Fibroblast of lung (primary cell): ENCODE results near the gene PEF1. TPM values are rescaled to one million over a fixed set of nuclear protein-coding genes. Genes with fewer than 3 reads are reported as not detected.

ENCODE experiments used
- DNase-seq, 2 donors: peaks; one replicate each; pipeline versions ENCODE4 v3.0.0 to v3.0.0-alpha.2; 2010; ENCODE audit warnings: low read depth in 2 of 2
- H2AFZ ChIP-seq: 2 replicates; pipeline ENCODE4 v1.5.1; 2012; ENCODE audit warnings: low read length, control low read depth, inconsistent platforms
- H3K27ac ChIP-seq: 2 replicates; pipeline ENCODE4 v1.5.1; 2011; ENCODE audit warnings: low read length, control low read depth; ENCODE audit not compliant: insufficient read depth
- H3K27me3 ChIP-seq: 2 replicates; pipeline ENCODE4 v1.5.1; 2011; ENCODE audit warnings: mild to moderate bottlenecking, low read length; ENCODE audit not compliant: control insufficient read depth, insufficient read depth
- H3K36me3 ChIP-seq: 2 replicates; pipeline ENCODE4 v1.5.1; 2011; ENCODE audit warnings: low read length; ENCODE audit not compliant: control insufficient read depth, insufficient read depth
- H3K4me1 ChIP-seq: 2 replicates; pipeline ENCODE4 v1.5.1; 2011; ENCODE audit warnings: low read length; ENCODE audit not compliant: control insufficient read depth, insufficient read depth; ENCODE audit errors: extremely low read depth
- H3K4me2 ChIP-seq: 2 replicates; pipeline ENCODE4 v1.5.1; 2011; ENCODE audit warnings: low read length, control low read depth; ENCODE audit not compliant: insufficient read depth; ENCODE audit errors: extremely low read depth
- H3K4me3 ChIP-seq, 4 experiments: fragments of 200-600 bp in 1 of 4; sonication (generic) in 1 of 4; replicated peaks in 1 of 4; 2 replicates each; pipeline ENCODE4 v1.5.1; 2011 to 2016; ENCODE audit warnings: low read length in 4 of 4, low read depth in 3 of 4, mild to moderate bottlenecking in 3 of 4, control low read depth in 2 of 4, inconsistent platforms in 1 of 4, mixed read lengths in 1 of 4; ENCODE audit not compliant: insufficient read depth in 1 of 4; ENCODE audit errors: control extremely low read depth in 1 of 4
- H3K79me2 ChIP-seq: 2 replicates; pipeline ENCODE4 v1.5.1; 2012; ENCODE audit warnings: mild to moderate bottlenecking, low read length, inconsistent platforms; ENCODE audit not compliant: control insufficient read depth, insufficient read depth
- H3K9ac ChIP-seq: 2 replicates; pipeline ENCODE4 v1.5.1; 2011; ENCODE audit warnings: mild to moderate bottlenecking, low read length, control low read depth; ENCODE audit not compliant: insufficient read depth
- H3K9me3 ChIP-seq: 2 replicates; pipeline ENCODE4 v1.5.1; 2012; ENCODE audit warnings: low read depth, low read length; ENCODE audit not compliant: control insufficient read depth, insufficient read depth
- H4K20me1 ChIP-seq: 2 replicates; pipeline ENCODE4 v1.5.1; 2011; ENCODE audit warnings: low read length; ENCODE audit not compliant: control insufficient read depth, insufficient read depth; ENCODE audit errors: extremely low read depth
- EZH2 ChIP-seq: IDR thresholded peaks from 2 replicates; pipeline ENCODE4 v1.5.1; 2012; ENCODE audit warnings: low read length, control low read depth, mild to moderate bottlenecking; ENCODE audit errors: missing control alignments
- polyA plus RNA-seq, 2 donors: library from polyadenylated mRNA; depleted of rRNA in 1 of 2; stranded (reverse) in 1 of 2; unstranded in 1 of 2; fragments of >200 nt; gene quantifications; 2 replicates each; pipeline ENCODE4 v1.2.1, GENCODE V29; 2011 to 2012; ENCODE audit warnings: missing spikeins in 1 of 2
- total RNA-seq: library from RNA; depleted of rRNA; stranded (reverse); fragments of >200 nt; gene quantifications from 2 replicates; pipeline ENCODE4 v1.2.1, GENCODE V29; 2014
- TF ChIP-seq, protein P1 (sequence below), 2 donors: IDR thresholded peaks in 1 of 2; conservative IDR thresholded peaks in 1 of 2; 1 replicate in 1 of 2; 2 replicates in 1 of 2; pipeline ENCODE4 v1.5.1; 2011 to 2012; ENCODE audit warnings: low read length in 2 of 2, control low read depth in 1 of 2, inconsistent platforms in 1 of 2, low read depth in 1 of 2, mild to moderate bottlenecking in 1 of 2

PEF1 gene
- total and polyA plus RNA-seq, 2 donors (not counting 1 experiment from before 2014, with no cell fraction given), result 72.9 to 78.1 TPM

DNA sequence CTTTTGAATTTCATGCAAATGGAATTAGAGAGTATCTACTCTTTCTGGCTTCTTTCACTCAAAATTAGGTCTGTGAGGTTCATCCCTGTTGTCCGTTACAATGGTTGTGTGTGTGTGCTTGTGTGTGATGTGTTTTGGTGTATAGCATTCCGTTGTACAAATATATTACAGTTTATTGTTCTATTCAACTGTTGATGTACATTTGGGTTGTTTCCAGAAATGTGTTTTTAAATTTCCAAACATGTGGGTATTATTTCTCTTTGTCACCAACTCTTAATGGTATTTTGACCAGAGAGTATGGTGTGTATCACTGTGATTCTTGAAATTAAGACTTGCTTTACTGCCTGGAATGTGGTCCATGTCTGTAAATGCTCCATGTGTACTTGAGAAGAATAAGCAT is 44.0 kb downstream of the PEF1 start:
- no peaks in the 10 kb centered on the region for H3K27me3 ChIP-seq
- no peak overlapping the region for H2AFZ ChIP-seq
- H3K4me3 ChIP-seq, result no peak overlapping the region
- DNase-seq, result no peak
- no peaks in the 10 kb centered on the region for H4K20me1 ChIP-seq
- TF ChIP-seq, protein P1, sequence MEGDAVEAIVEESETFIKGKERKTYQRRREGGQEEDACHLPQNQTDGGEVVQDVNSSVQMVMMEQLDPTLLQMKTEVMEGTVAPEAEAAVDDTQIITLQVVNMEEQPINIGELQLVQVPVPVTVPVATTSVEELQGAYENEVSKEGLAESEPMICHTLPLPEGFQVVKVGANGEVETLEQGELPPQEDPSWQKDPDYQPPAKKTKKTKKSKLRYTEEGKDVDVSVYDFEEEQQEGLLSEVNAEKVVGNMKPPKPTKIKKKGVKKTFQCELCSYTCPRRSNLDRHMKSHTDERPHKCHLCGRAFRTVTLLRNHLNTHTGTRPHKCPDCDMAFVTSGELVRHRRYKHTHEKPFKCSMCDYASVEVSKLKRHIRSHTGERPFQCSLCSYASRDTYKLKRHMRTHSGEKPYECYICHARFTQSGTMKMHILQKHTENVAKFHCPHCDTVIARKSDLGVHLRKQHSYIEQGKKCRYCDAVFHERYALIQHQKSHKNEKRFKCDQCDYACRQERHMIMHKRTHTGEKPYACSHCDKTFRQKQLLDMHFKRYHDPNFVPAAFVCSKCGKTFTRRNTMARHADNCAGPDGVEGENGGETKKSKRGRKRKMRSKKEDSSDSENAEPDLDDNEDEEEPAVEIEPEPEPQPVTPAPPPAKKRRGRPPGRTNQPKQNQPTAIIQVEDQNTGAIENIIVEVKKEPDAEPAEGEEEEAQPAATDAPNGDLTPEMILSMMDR (conservative IDR thresholded peaks at IDR 0.05 in 1 of 2, IDR thresholded peaks at IDR 0.05 in 1 of 2; ENCODE audit: low read depth in 1 of 2, low read length in 2 of 2), result no peak
- TF ChIP-seq EZH2, result no peak
- H3K27ac ChIP-seq, result no peak overlapping the region
- no peaks in the 10 kb centered on the region for H3K4me1 ChIP-seq
- H3K36me3 ChIP-seq, result no peaks in the 10 kb centered on the region
- H3K79me2 ChIP-seq, result no peaks in the 10 kb centered on the region
- no peak overlapping the region for H3K9ac ChIP-seq
- H3K4me2 ChIP-seq, result no peak overlapping the region
- no peaks in the 10 kb centered on the region for H3K9me3 ChIP-seq

DNA sequence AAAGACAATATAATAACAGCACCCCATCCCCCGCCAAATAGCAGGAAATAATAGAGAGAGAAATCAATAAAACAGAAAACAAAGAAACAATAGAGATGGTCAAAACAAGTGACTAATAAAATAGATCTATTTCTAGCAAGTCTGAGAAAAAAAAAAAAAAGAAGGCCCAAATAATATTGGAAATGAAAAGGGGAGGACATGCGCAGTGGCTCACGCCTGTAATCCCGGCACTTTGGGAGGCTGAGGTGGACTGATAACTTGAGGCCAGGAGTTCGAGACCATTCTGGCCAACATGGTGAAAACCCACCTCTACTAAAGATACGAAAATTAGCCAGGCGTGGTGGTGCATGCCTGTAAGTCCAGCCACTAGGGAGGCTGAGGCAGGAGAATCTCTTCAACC is 45.7 kb downstream of the PEF1 start:
- Histone ChIP-seq H3K9me3 (no peaks in the 10 kb centered on the region), H3K27me3 (no peaks in the 10 kb centered on the region), H2AFZ (no peak overlapping the region), H3K4me3 (no peak overlapping the region), H4K20me1 (no peaks in the 10 kb centered on the region), H3K27ac (no peak overlapping the region), H3K4me1 (no peaks in the 10 kb centered on the region), H3K9ac (no peak overlapping the region), H3K36me3 (no peaks in the 10 kb centered on the region), H3K4me2 (no peak overlapping the region), H3K79me2 (no peaks in the 10 kb centered on the region)
- TF ChIP-seq, protein P1 (conservative IDR thresholded peaks at IDR 0.05 in 1 of 2, IDR thresholded peaks at IDR 0.05 in 1 of 2; ENCODE audit: low read depth in 1 of 2, low read length in 2 of 2), result no peak
- no peak for TF ChIP-seq EZH2
- no peak for DNase-seq

DNA sequence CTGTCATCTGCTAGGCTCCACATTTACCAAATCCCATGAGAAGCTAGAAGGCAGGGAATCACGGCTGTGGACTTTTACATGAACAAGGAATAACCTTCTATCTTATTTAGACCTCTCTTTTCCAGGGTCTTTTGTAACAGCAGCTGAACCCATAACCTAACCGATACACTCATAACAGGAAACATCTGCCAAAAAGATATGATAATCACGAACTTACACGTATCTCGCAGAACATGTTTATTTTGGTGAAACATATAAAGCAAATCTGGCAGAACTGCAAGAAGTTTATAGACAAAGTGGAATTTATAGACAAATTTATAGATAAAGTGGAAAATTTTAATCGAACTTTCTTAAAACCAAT is 48.0 kb downstream of the PEF1 start:
- Histone ChIP-seq H4K20me1 (no peaks in the 10 kb centered on the region), H3K27ac (no peak overlapping the region), H3K4me2 (no peak overlapping the region), H3K4me1 (no peaks in the 10 kb centered on the region), H3K4me3 (no peak overlapping the region), H2AFZ (no peak overlapping the region), H3K9me3 (no peaks in the 10 kb centered on the region), H3K79me2 (no peaks in the 10 kb centered on the region), H3K9ac (no peak overlapping the region), H3K27me3 (no peaks in the 10 kb centered on the region), H3K36me3 (no peaks in the 10 kb centered on the region)
- TF ChIP-seq, protein P1 (conservative IDR thresholded peaks at IDR 0.05 in 1 of 2, IDR thresholded peaks at IDR 0.05 in 1 of 2; ENCODE audit: low read depth in 1 of 2, low read length in 2 of 2), result no peak
- TF ChIP-seq EZH2, result no peak
- no peak for DNase-seq
